Measurements from ENCODE around the gene QSER1.

DNA sequence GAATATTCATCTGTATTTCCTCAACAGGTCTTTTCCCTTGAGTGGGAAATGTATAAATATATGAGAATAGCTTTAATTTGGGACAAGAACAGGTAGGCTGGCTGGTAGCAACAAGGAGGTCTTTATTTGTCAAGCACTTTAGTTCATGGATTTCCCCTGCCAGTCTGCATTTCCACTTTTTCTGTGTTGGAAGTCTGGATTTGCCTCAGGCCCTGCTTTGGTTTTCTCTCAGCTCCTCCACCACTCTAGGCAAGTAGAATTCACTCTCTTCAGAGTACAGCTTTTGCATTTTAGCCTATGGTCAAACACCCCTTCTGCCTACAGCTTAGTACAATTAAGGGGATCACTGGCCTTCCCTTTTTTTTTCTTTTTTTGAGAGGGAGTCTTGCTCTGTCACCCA is 57.1 kb downstream of the QSER1 start:
- TF ChIP-seq, protein P1, sequence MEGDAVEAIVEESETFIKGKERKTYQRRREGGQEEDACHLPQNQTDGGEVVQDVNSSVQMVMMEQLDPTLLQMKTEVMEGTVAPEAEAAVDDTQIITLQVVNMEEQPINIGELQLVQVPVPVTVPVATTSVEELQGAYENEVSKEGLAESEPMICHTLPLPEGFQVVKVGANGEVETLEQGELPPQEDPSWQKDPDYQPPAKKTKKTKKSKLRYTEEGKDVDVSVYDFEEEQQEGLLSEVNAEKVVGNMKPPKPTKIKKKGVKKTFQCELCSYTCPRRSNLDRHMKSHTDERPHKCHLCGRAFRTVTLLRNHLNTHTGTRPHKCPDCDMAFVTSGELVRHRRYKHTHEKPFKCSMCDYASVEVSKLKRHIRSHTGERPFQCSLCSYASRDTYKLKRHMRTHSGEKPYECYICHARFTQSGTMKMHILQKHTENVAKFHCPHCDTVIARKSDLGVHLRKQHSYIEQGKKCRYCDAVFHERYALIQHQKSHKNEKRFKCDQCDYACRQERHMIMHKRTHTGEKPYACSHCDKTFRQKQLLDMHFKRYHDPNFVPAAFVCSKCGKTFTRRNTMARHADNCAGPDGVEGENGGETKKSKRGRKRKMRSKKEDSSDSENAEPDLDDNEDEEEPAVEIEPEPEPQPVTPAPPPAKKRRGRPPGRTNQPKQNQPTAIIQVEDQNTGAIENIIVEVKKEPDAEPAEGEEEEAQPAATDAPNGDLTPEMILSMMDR (IDR thresholded peaks at IDR 0.05), result no peak
- no peak for TF ChIP-seq POLR2A (IDR thresholded peaks at IDR 0.05)

Measured in sigmoid colon (tissue), 3 donors.